Measurements from ENCODE around the gene SLC35B4. TPM values are rescaled to one million over a fixed set of nuclear protein-coding genes. Genes with fewer than 3 reads are reported as not detected.
"Not testable (repeated sequence)": the region's sequence is repeated elsewhere in the genome, so short reads cannot be mapped to it uniquely, and the experiment has no call there.

Gene SLC35B4
- total RNA-seq, 1 donor = 12.7 TPM

DNA sequence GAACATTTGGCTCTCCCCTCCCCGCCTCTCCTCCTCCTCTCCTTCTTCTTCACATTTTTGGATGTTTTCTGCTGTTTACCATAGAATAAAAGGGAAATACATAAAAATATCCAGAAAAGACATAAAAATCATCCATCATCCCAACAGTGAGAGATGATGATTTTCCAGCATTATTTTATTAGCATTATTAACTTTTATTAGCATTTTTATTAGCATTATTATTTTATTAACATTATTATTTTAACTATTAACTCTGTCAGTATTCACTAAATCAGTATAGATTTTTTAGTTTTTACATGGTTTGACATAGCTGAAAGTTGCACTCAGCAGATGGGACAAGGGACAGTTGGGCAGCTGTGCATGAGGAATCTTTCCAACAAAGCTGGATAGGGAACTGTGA is 16.2 kb upstream of the SLC35B4 start:
- no peak for DNase-seq (ENCODE audit: low read depth in 2 of 3, low spot score in 2 of 3)

DNA sequence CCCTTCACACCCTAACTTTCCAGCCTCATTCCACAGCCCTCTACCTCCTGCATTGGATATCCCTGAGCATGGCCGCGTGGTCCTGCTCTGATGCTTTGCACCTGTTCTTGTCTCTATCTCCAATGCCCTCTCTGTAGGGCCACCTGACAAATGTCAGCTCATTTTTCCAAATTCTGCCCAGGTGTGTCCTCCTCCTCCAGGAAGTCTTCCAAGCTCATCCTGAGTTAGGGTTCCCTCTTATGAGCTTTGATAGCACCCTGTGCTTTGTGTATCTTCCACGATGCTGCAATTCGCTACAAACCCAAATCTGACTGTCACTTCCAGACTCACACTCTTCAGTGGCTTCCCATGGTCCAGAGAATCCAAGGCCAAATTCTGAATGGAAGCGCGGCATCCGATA is 14.7 kb upstream of the SLC35B4 start:
- no peak for DNase-seq (ENCODE audit: low read depth in 2 of 3, low spot score in 2 of 3)

DNA sequence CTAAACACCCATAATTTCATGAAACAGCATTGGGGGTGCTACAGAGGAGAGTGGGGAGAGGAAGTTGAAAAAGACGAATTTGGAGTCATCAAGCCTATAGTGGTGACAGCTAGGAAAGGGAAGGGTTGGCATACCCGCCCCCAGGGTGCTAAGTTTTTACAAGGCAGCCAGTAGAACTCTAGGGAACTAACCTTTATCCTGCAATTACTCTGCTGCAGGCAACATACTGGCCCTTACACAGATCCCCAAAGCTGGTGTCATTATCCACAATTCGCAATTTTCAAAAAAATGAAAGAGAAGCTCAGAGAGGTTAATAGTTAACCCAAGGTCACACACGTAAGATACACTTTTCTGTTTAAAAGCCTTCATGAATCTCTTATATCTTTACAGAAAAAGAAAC is 14.2 kb upstream of the SLC35B4 start:
- DNase-seq (ENCODE audit: low read depth in 2 of 3, low spot score in 2 of 3) = no peak

DNA sequence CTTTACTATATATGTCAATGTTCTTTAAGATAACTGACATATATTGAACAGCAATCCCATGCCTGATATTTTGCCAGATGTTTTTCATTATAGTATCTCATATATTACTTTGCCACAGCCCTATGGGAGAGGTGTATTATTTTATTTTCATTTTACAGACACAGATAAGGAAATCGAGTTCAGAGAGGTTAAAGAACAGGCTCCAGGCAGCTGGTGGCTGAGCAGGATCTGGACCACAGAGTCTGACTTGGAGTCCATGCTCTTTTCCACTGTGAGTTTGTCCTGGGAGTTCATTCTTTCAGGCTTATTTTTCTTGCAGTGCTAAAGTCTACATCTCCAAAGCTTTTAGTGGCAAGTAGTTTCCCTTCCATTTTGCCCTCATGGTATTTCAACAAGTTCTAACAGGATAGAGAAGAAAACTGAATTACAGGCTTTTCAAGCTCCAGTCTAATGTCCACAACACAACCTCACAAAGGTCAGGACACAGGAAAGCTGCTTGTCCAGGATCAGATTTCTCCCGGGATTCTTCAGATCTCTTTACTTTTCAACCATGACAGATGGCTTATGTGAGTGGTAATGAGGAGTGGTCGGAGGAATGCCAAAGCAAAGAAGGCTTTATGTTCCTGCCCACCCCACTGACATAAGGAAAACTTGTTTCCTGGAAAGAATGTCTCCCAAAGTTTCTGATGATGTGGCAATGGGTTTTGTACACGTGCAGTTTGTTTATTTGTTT is 13.1 kb upstream of the SLC35B4 start:
- DNase-seq (ENCODE audit: low read depth in 2 of 3, low spot score in 2 of 3) = no peak

DNA sequence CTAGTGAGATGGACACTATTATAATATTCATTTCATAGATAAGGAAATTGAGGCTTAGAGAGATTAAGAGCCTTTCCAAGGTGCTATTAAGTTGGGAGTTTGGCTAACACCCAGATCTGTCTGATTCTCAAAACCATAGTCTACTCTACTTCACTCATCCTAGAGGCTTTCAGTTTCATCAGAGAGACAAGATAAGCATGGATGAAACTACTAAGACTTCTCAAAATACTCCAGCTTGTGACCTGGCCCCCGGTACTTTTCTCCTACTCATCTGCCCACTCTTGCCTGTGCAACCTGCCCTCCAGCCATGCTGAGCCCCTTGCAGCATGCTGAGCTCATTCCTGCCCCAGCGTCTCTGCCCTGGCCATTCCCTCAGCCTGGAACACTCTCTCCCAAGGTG is 12.2 kb upstream of the SLC35B4 start:
- DNase-seq (ENCODE audit: low read depth in 2 of 3, low spot score in 2 of 3) = no peak

DNA sequence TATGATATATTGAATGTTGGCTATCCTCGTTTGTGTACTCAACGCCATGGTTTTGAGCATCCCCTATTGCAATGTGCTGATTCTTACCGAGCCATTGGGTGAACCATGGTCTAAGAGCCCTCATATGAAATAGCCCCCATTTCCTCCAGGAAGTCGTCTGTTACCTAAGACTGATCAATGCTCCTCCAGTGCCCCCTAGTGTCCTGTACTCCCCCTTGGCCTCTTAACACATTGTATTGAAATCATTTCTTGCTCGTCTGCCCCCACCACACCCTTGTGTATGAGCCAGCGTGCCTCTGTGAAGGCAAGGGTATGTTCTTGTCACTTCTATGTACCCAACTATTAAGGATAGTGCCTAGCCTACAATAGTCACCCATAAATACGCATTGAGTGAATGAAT is 11.2 kb upstream of the SLC35B4 start:
- DNase-seq (ENCODE audit: low read depth in 2 of 3, low spot score in 2 of 3) = peak in 2 of 3 donors; percentile 67 to 72

DNA sequence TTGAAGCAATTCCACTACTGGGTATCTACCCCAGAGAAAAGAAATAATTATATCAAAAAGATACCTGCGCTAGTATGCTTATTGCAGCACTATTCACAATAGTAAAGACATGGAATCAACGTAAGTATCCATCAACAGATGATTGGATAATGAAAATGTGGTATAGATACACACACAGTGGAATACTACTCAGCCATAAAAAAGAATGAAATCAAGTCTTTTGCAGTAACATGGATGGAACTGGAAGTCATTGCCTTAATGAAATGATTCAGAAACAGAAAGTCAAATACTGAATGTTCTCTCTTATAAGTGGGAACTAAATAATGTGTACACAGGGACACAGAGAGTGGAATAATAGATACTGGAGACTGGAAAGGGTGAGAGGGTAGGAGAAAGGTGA is 7.4 kb upstream of the SLC35B4 start:
- no peak for DNase-seq (ENCODE audit: low read depth in 2 of 3, low spot score in 2 of 3)

DNA sequence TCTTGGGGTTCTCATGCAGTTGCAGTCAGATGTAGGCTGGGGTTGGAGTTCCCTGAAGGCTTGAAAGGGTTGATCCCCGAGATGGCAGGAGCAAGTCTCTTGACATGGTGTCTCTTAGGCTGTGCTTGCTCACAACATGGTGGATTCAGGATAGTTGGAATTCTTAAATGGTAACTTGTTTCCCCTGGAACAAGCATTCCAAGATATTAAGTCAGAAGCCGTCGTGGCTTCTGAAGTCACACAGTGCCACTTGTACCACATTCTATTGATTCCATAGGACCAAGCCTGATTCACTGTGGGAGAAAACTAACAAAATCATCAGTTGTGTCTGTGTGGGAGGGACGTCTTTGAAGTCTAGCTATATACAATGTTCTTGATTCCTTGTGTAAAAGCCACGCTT is 3.5 kb upstream of the SLC35B4 start:
- no peak for DNase-seq (ENCODE audit: low read depth in 2 of 3, low spot score in 2 of 3)

DNA sequence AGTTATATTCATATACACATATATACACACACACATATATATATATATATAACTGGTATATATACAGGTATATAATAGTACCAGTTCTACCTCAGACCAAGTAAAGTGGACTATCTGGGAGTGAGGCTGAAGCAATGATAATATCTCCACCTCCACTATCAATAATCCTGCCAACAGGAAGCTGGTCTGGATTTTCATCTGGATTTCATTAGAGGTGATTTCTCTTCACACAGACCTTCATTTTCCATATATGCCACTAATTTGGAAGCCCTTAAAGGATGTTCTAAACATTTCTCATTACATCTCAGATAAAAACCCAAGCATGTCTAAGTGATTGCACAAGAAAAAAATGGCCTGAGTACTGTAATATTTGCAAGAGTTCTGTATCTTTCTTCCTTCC is 1.7 kb upstream of the SLC35B4 start:
- no peak for DNase-seq (ENCODE audit: low read depth in 2 of 3, low spot score in 2 of 3)

DNA sequence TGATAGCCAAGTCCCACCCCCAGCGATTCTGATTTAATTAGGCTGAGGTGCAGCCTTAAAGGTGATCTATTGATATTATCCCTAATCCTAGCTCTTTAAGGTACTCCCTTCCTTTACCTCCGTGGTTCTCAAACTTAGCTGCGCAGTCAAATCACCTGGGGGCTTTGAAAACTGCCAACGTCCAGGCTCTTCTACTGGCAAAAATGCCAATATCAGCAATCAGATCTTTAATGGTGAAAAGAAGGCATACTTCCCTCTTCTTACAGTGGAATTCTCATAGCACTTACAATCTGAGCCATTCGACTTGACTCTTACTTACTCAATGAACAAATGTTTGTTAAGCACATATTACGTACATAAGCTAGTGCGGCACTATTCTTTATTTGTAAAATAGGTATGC is 704 bp upstream of the SLC35B4 start:
- no peak for DNase-seq (ENCODE audit: low read depth in 2 of 3, low spot score in 2 of 3)

DNA sequence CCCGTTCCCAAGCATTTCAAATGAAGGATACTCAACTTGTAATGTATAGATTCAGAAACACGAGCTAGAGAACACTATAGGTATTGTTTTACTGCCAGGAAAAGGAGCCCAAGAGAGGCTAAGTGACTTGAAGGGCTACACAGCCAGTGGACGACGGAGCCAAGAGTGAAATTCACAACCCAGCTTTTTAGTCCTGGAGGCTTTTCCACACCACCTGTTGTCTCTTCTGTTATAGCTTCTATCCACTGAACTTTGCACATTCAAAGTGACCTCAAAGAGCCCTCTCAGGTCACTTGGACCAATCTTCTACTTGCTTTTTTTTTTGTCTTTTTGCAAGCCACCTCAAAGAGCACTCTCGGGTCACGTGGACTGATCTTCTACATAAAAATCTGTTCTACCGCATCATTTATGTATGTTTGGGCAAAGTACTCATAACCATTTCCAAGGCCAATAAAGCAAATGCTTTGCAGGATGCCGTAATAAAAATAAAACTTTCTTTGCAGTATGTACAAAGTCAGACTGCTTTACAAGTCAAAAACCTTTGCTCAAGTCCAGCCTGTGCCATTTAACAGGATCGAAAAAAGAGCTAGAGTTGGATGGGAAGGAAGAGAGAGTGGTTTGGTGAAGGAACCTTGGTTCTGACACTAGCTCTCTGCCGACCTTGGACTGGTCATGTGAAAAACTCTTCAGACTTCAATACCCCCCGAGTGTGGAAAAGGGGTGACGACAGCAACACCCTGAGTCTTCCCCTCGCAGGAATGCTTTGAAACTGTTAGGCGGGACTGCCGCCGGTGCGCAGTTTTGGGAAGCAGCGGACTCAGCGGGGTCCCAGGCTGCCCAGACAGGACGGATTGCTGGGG is 821 bp downstream of the SLC35B4 start:
- DNase-seq (ENCODE audit: low read depth in 2 of 3, low spot score in 2 of 3) = peak in 1 of 3 donors; percentile 16

DNA sequence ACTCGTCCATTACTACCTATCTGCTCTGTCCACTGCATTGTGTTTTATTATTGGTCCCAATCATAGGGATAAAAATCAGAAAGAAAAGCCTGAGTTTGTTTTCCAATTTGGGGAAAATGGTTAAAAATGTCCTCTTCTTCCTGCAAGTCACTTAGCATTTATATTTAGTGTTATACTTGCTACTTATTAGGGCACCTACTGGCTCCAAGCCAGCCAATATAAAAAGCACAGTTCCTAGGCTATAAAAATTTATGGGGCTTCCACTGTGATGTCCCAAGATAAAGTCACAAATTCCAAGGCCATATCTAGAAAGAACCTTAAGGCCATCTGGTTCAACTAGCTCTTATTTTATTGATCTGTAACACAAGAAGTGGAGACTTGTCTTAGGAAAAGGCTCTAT is 3.2 kb downstream of the SLC35B4 start:
- no peak for DNase-seq (ENCODE audit: low read depth in 2 of 3, low spot score in 2 of 3)

DNA sequence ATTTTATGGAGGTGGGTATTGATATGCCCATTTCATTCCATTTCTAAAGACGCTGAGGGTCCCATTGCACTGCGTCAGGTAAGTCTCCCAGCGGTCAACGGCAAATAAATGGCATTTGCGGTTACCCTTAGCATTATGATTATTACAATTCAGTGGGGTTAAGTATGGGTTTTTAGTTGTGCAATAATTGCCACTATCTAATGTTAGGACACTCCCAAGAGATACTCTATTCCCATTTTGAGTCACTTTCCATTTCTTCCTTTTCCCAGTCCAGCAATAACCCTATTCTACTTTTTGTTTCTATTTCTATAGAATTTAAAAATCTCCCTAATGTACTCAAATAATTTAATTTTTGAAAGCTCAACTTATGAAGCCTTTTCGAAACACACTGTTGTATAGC is 4.0 kb downstream of the SLC35B4 start:
- DNase-seq (ENCODE audit: low read depth in 2 of 3, low spot score in 2 of 3) = no peak

DNA sequence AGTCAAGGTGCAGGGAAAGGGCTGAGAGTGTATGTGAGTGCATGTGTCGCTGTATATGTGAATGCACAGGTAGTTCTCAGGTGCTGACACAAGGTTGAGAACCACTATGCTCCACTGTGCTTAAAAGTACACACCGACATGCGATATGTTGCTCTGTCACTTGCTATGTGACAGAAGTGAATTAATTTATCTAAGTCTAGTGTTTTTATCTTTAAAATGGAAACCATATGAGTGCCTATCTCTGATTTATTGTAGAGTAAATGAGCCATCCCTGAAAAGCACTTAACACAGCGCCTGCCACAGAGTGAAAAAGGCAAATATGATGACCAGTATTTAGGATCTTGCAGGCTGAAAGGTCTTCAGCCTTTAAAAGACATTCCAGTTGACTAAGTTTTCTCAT is 4.9 kb downstream of the SLC35B4 start:
- no peak for DNase-seq (ENCODE audit: low read depth in 2 of 3, low spot score in 2 of 3)

DNA sequence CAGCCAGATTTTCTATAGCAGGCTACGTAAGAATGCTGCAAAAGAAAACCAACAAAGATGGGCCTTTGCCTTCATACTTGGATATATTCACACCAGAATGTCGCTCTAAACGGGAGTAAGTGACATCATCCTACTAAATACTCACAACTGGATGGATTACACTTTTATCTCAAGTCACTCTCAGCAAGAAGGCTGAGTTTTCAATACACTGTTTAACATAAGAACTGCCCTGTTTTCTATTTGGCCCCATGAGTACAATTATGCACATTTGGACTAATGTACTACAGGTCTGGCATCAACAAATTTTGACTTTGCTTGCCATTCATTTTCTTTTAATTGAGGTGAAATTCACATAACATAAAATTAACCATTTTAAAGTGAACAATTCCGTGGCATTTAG is 8.2 kb downstream of the SLC35B4 start:
- no peak for DNase-seq (ENCODE audit: low read depth in 2 of 3, low spot score in 2 of 3)

DNA sequence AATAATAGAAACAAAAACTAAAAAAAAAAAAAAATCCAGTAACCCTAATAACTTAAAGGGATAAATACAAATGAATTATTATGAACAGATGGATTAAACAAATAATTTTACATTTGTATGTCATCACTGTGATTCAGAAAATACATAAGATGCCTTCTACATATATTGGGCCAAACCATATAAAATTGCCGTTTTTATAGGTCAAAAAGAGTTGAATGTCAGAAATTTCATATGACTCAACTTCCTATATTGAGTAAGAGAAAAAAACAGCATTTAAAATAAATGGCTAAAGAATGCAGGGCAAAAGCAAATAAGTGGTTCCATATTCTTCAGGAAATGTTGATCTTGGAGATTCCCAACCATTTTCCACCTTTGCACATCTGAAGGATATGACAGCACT is 9.4 kb downstream of the SLC35B4 start:
- no peak for DNase-seq (ENCODE audit: low read depth in 2 of 3, low spot score in 2 of 3)

DNA sequence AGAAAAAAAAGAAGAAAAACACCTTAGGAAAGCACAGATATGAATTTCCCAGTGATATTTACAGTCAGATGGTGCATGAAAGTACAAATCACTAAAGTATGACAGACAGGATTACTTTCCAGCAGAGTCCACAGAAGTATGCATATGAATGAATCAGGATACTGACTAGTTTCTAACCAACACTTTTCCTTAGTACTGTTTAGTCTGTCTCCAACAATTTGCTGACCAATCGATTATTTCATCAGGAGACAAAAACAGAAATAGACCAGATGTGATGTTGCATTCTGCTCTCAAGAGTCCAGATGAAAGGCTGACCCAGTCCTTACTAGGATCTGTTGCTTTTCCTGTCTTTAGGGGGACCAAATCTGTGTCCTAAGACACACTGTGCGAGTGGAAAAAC is 14.6 kb downstream of the SLC35B4 start:
- no peak for DNase-seq (ENCODE audit: low read depth in 2 of 3, low spot score in 2 of 3)

DNA sequence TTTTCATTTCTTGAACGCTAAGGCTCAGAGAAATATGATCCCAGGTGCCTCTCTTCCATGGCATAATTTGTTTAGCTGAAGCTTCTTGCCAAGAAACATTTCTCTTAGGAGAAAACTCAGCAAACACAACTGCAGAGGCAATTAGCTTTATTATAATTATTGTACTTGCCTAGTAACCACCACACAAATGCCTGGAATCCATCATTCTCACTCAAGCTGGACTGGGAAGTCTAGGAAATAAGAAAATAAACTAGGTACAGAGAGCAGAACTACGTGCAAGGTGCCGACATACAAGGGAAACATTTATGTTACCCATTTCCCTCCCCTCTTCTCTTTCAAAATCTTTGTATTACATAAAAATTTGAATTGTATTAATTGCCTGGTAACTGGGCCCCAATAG is 15.1 kb downstream of the SLC35B4 start:
- DNase-seq (ENCODE audit: low read depth in 2 of 3, low spot score in 2 of 3) = no peak

DNA sequence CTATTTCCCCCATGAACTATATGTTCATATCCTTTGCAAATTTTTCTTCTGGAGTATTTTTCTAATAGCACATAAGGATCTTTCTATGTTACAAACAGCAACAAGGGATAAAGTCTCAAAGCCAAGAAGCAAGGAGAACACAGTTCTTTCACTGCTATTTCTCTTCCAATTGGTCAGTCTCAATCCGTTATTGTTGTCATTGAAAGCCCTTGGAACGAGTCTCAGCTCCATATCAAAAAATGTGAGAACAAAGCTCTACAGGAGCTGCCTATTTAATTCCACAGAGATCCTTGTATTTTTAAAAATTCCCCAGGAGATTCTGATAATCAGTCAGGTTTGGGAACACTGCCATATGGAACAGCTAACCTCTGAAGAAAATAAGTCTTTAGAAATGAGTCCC is 15.7 kb downstream of the SLC35B4 start:
- no peak for DNase-seq (ENCODE audit: low read depth in 2 of 3, low spot score in 2 of 3)

DNA sequence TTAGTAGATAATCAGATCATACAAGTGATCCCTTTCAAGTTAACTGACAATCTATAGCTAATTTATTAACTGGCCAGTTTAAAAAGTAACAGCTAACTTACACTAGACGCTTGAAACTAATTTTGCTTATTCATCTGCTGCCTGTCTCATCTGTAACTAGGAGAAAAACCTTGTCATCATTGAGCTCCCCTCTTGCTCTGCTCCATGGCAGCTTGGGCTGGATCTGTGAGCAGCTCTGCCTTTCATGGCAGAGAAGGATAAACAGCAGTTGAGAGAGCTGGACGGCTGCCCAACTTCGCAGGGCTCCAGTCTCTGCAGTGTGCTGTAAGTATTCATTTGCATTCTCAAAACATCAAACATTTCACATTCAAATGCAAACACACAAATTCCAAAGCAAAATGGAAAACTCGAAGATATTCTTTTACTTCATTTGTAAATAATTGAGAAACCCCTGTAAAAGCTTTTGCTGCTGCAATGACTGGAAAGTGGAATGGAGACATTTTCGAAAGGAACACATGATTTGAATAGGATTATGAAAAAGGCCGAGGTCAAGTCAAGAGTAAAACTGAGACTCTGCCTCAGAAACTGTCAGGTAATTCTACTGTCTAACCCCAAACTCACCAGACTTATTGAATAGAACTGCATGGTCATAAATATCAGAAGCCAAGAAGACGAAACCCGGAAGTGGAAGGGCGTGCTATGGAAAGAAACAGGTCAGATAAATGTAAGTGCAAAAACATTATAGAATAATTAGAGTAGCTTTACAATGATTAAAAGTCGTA is 17.6 kb downstream of the SLC35B4 start:
- DNase-seq (ENCODE audit: low read depth in 2 of 3, low spot score in 2 of 3) = no peak

DNA sequence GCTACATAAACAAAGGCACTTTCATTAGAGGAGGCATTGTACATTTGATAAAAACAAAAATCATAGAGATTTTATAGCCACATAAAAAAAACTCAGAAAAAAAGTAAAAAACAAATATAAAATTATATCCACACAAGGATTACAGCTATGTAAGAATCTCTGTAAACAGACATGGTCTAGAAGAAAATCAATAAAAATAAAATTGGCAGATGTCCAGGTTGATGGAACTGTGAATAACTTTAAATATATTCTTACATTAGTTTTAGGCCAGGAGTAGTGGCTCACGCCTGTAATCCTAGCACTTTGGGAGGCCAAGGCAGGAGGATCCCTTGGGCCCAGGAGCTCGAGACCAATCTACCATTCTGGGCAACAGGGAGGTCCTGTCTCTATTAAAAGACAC is 19.2 kb downstream of the SLC35B4 start:
- DNase-seq (ENCODE audit: low read depth in 2 of 3, low spot score in 2 of 3) = no peak

DNA sequence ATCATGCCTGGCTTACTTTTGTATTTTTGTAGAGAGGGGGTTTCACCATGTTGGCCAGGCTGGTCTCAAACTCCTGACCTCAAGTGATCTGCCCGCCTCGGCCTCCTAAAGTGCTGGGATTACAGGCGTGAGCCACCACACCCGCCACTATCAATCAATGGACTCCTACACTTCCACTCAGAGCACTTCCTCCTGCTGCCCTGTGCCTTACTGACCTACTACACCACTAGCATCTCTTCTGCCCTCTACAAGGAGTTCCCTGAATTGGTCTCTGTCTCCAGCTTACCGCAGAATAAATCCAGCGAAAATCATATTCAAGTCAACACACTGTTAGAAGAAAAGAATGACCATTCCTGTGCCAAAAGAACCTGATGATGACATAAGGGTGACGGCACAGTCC is 20.7 kb downstream of the SLC35B4 start:
- DNase-seq (ENCODE audit: low read depth in 2 of 3, low spot score in 2 of 3) = not testable (repeated sequence)

Data from hematopoietic multipotent progenitor cell (in vitro differentiated cells).